NCI-H2196 (cell line): ENCODE results near the gene TEX53.

Experiments used
- DNase-seq: peaks from one replicate; lab custom pipeline; 2025; ENCODE audit not compliant: unreplicated experiment; lab: John Stamatoyannopoulos, UW

The TEX53 gene

GRCh38 chr9:114641967-114642366 lies 15.6 kb downstream of the TEX53 start:
- DNase-seq = no peak

- DNase-seq = no peak
These were observed 19.2 kb downstream of the TEX53 start for GRCh38 chr9:114638404-114638803.

DNA sequence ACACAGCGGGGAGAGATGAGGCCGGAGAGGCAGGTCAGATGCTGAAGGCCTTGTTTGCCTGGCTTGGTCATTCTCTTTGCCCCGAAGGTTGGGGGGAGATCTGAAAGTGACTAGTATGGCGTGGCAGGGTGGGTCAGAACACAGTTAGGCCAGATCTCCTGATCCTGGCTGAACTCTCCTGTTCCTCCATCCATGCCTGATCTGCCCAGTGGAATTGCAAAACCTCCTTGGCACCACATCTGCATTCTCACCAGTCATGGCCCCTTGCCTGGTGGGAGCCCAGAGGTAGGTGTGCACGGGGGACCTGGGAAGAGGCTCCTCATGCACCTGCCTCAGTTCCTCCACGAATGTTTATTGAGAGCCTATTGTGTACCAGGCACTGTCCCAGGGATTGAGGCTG lies 23.2 kb downstream of the TEX53 start:
- DNase-seq = no peak

DNA sequence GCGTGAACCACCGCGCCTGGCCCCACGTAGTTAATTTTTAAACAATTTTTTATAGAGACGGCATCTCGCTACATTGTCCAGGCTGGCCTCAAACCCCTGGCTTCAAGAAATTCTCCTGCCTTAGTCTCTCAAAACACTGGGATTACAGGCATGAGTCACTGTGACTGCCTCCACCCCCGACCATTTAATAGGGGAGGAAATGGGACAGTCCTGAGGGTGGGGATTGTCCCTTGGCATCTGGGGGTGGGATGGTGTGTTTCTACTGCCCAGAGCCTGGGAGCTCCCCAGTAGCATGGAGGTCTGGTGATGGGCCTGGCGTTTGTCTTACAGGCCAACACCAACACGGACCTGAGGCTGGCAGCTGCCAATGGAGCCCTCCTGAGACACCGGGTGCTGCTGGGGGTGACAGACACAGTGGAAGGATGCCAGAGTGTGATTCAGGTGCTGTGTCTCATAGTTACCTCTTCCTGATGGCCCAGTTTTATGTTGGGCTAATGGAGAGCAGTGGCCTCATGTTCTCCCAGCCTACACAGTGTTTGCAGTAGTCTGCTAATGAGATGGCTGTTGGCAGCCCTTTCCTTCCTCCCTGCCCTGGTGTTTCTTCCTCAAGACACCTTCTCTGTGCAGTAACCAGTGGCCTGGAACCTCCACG lies 24.0 kb downstream of the TEX53 start:
- DNase-seq = no peak

DNA sequence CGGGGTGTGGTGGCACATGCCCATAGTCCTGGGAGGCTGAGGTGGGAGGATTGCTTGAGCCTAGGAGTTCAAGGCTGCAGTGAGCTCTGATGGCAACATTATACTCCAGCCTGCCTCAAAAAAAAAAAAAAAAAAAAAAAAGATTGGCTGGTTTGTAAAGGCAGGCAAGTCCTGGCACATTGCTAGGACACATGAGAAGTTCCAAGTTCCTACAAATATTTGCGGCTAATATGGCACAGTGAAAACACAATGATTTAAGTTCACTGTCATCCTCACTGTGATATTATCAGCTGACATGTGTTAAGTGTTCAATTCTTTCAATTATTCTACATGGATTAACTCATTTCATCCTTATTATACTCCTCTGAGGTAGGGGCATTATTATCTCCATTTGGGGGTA lies 26.4 kb downstream of the TEX53 start:
- no peak for DNase-seq

- no peak for DNase-seq
These were observed 28.0 kb downstream of the TEX53 start for GRCh38 chr9:114629563-114630090.

DNA sequence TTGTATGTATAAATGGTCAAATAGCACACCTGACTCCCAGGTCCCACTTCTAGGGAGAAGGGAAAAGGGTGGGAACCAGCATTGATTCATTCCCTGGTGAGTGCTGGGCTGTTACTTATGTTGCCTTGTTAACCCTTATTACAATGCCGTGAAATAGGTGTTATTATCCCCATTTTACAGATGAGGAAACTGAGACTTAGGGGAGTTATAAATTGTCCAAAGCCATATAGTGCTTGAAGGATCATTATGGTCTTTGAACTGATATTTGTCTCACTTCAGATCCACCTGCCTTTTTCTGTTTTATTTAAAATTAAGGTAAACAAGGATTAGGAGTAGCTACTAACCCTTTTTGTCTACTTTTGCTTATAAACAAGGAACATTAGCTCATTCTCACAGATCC lies 30.1 kb downstream of the TEX53 start:
- no peak for DNase-seq

DNA sequence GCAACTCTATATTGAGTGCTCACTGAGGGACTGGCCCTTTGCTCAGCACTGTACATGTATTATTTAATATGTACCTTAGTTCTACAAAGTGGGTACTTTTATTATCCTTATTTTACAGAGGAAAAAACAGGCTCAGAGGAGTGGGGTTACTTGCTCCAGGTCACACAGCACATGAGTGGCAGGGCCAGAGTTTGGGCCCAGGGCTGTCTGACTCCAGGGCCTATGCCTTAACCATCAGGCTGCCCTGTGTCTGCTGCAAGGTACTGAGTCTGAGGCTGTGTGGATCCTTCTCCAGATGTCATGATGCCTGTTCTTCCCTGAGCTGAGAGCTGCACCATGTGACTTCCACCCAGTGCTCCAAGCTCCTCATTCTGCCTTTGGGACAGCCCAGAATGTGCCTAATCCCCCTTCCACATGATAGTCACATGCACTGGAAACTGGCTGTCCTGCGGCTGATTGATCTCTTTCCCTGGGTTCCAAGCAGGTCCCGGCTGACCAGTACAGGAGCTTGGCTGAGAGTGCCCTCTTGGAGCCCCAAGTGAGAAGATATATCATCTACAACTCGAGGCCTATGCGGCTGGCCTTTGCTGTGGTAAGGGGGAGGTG lies 31.1 kb downstream of the TEX53 start:
- no peak for DNase-seq

- no peak for DNase-seq
These were observed 32.9 kb downstream of the TEX53 start for GRCh38 chr9:114624677-114625076.

GRCh38 chr9:114621975-114622609 lies 35.5 kb downstream of the TEX53 start:
- DNase-seq = peak; percentile 47

DNA sequence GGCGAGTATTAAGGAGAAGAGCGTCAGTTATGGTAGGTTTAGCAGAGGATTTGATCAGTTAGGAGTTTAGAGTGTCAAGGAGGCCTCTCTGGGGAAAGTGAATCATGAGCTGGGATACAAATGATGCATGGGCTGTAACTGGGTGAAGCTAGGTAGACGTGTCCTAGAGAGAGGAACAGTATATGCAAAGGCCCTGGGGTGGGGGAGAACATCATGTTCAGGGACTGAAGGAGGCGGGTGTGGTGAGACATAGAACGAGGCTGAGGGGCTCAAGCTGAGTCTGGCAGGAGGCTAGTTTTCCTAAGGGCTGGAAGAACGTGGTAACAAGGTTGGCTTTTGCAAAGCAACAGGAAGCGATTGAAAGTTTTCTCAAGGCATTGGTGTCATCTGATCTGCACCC lies 36.0 kb downstream of the TEX53 start:
- DNase-seq = no peak

GRCh38 chr9:114619191-114619761 lies 38.3 kb downstream of the TEX53 start:
- DNase-seq = no peak

- peak; percentile 59 for DNase-seq
These were observed 40.7 kb downstream of the TEX53 start for GRCh38 chr9:114616684-114617520.

GRCh38 chr9:114614373-114614772 lies 43.2 kb downstream of the TEX53 start:
- DNase-seq = no peak

- no peak for DNase-seq
These were observed 43.7 kb downstream of the TEX53 start for GRCh38 chr9:114613919-114614318.

GRCh38 chr9:114613087-114613486 lies 44.5 kb downstream of the TEX53 start:
- no peak for DNase-seq

- no peak for DNase-seq
These were observed 45.2 kb downstream of the TEX53 start for GRCh38 chr9:114612272-114612923.

DNA sequence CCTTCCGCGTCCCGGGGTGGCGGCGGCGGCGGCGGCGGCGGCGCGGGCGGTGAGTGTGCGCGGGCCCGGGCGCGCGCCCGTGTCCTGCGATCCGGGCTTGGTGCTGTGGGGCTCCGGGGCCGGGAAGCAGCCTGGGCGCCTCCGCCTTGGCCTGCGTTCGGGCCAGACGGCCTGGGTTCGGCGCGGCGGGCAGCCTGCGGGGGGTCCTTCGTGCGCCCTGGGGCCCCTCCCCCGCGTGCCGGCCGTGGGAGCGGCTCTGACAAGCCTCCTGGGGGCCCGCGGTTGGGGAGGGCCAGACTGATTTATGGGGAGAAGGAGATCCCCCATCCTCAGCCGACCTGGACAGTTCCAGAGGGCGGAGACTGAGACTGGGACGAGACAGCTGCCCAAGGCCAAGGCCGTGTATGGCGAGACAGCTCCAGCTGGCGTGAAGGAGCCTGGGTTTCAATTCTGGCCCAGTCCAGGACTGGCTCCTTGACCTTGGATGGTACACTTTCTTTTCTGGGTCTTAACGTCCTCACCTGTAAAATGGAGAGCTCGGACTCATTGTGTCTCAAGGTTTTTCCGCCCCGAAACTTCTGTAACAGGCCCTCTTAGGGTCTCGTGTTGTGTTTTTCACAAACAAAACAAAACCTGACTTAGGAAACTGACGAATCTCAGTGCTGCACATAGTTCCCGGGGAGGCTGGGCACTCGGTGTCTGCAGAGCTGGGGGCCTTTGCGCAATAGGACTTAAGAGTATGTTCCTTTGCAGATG lies 45.9 kb downstream of the TEX53 start:
- DNase-seq = peak; percentile 54

DNA sequence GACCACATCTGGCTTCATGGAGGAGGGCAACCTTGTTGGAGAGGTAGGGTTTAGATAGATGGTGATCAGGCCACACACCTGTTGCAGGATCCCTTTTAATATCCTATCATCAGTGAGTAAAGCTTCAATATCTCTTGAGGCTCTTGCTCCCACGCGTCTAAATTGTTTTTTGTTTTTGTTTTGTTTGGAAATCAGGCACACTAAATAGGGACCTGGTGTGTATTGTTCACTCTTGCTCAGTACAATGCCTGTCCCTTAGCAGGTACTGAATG lies 49.1 kb downstream of the TEX53 start:
- no peak for DNase-seq
